HFFc6 (cell line): ENCODE measurements around the gene NECAP2. TPM values are rescaled to one million over a fixed set of nuclear protein-coding genes. Genes with fewer than 3 reads are reported as not detected.

ENCODE experiments used
- total RNA-seq, 6 experiments: library from RNA; stranded (reverse); fragmentation: NEBNext Ultra II Directional; extraction: Animal tissue kit (Norgen Biotek cat#: 25700); gene quantifications; 2 replicates in 1 of 6; 3 replicates in 5 of 6; pipeline ENCODE4 v1.2.3, GENCODE V29; 2021

Gene NECAP2
- total RNA-seq, 6 experiments from 2014 or later: 55.6 to 73.1 (median 62.8) TPM

Other genes with a start within 250 kb of the NECAP2 start
- gene ARHGEF19, start 228.1 kb upstream of the NECAP2 start, total RNA-seq: 1 to 10 TPM; 5.5 to 9.0 (median 7.2) TPM
- gene CPLANE2, start 203.5 kb upstream of the NECAP2 start, total RNA-seq: 10 to 100 TPM in 1 of 6 experiments, 1 to 10 TPM in 5; 6.5 to 11.8 (median 7.5) TPM
- gene FBXO42, start 88.2 kb upstream of the NECAP2 start, total RNA-seq: 10 to 100 TPM; 11.5 to 15.2 (median 13.4) TPM
- 100 to 1,000 TPM; 210 to 246 (median 229) TPM for gene SZRD1, start 73.5 kb upstream of the NECAP2 start, total RNA-seq
- gene SPATA21, start 3.3 kb upstream of the NECAP2 start, total RNA-seq: under 1 TPM in 1 of 6 experiments, not detected in 5; 0.07 TPM
- 1,000 to 10,000 TPM; 1,191 to 2,394 (median 1,819) TPM for gene RNU1-1, start 73.6 kb downstream of the NECAP2 start, total RNA-seq
- gene NBPF1, start 172.8 kb downstream of the NECAP2 start, total RNA-seq: 10 to 100 TPM; 37.0 to 43.3 (median 39.0) TPM
- gene RNU1-3, start 226.2 kb downstream of the NECAP2 start, total RNA-seq: 1,000 to 10,000 TPM; 1,191 to 2,394 (median 1,819) TPM